Astrocyte (in vitro differentiated cells and primary cell): ENCODE data around the gene ARL4C. TPM values are rescaled to one million over a fixed set of nuclear protein-coding genes. Genes with fewer than 3 reads are reported as not detected.

Experiments
- DNase-seq: peaks from one replicate; pipeline ENCODE4 v3.0.0-alpha.2; 2010; ENCODE audit warnings: low read depth
- FAIRE-seq: peaks from 2 replicates; lab custom pipeline; 2011; peaks lifted over from hg19 to GRCh38; lab: Jason Lieb, UNC
- H2AFZ ChIP-seq: 2 replicates; pipeline ENCODE4 v1.6.0; 2012; ENCODE audit warnings: low read depth, low read length, inconsistent platforms
- H3K27ac ChIP-seq: 2 replicates; pipeline ENCODE4 v1.5.1; 2011; ENCODE audit warnings: low read depth, low read length, inconsistent platforms
- H3K27me3 ChIP-seq: 2 replicates; pipeline ENCODE4 v1.6.0; 2011; ENCODE audit warnings: low read length, inconsistent platforms; ENCODE audit not compliant: insufficient read depth
- H3K36me3 ChIP-seq: 2 replicates; pipeline ENCODE4 v1.5.1; 2011; ENCODE audit warnings: low read length, inconsistent platforms; ENCODE audit not compliant: insufficient read depth
- H3K4me1 ChIP-seq: 2 replicates; pipeline ENCODE4 v1.5.1; 2011; ENCODE audit warnings: low read length, inconsistent platforms; ENCODE audit not compliant: insufficient read depth
- H3K4me2 ChIP-seq: 2 replicates; pipeline ENCODE4 v1.6.0; 2012; ENCODE audit warnings: low read length, inconsistent platforms
- H3K4me3 ChIP-seq: 2 replicates; pipeline ENCODE4 v1.5.1; 2011; ENCODE audit warnings: low read depth, mild to moderate bottlenecking, low read length, inconsistent platforms; ENCODE audit not compliant: insufficient read depth
- H3K79me2 ChIP-seq: 2 replicates; pipeline ENCODE4 v1.6.0; 2012; ENCODE audit warnings: mild to moderate bottlenecking, low read length, inconsistent platforms; ENCODE audit not compliant: insufficient read depth
- H3K9ac ChIP-seq: 2 replicates; pipeline ENCODE4 v1.6.0; 2012; ENCODE audit warnings: mild to moderate bottlenecking, low read length, inconsistent platforms
- H3K9me3 ChIP-seq: 2 replicates; pipeline ENCODE4 v1.5.1; 2012; ENCODE audit warnings: low read depth, mild to moderate bottlenecking, low read length, inconsistent platforms; ENCODE audit not compliant: insufficient read depth
- H4K20me1 ChIP-seq: 2 replicates; pipeline ENCODE4 v1.6.0; 2012; ENCODE audit warnings: low read length, inconsistent platforms; ENCODE audit not compliant: insufficient read depth
- H3K27ac Mint-ChIP-seq: one replicate; pipeline ENCODE4 v1.8.0; 2021; ENCODE audit warnings: mild to moderate bottlenecking, mixed read lengths; ENCODE audit not compliant: unreplicated experiment
- H3K27me3 Mint-ChIP-seq: one replicate; pipeline ENCODE4 v1.8.0; 2021; ENCODE audit warnings: low read depth, mixed read lengths; ENCODE audit not compliant: unreplicated experiment
- H3K36me3 Mint-ChIP-seq: one replicate; pipeline ENCODE4 v1.8.0; 2021; ENCODE audit warnings: low read depth, mixed read lengths; ENCODE audit not compliant: unreplicated experiment
- H3K4me1 Mint-ChIP-seq: one replicate; pipeline ENCODE4 v1.8.0; 2021; ENCODE audit warnings: low read depth, mixed read lengths; ENCODE audit not compliant: unreplicated experiment
- H3K4me3 Mint-ChIP-seq: one replicate; pipeline ENCODE4 v1.8.0; 2021; ENCODE audit warnings: mild to moderate bottlenecking, moderate library complexity, mixed read lengths; ENCODE audit not compliant: unreplicated experiment
- H3K9me3 Mint-ChIP-seq: one replicate; pipeline ENCODE4 v1.8.0; 2021; ENCODE audit warnings: mild to moderate bottlenecking, mixed read lengths; ENCODE audit not compliant: unreplicated experiment
- CTCF ChIP-seq: IDR thresholded peaks from 2 replicates; pipeline ENCODE4 v1.5.1; 2011; ENCODE audit warnings: low read depth, mild to moderate bottlenecking, inconsistent platforms, low read length, moderate library complexity; ENCODE audit not compliant: insufficient read depth
- EZH2 ChIP-seq: IDR thresholded peaks from 2 replicates; pipeline ENCODE4 v1.6.1; 2012; ENCODE audit warnings: mild to moderate bottlenecking, low read length, inconsistent platforms; ENCODE audit not compliant: insufficient read depth
- total RNA-seq: library from RNA; stranded (reverse); gene quantifications from 2 replicates; pipeline ENCODE4 v1.2.1, GENCODE V29; 2021

Gene ARL4C
- total RNA-seq, 1 donor from 2014 or later: 70.7 TPM

- no peak overlapping the region for H2AFZ ChIP-seq
- Mint-ChIP-seq H3K4me3 (no peak overlapping the region), H3K4me1 (no peaks in the 10 kb centered on the region), H3K27me3 (no peaks in the 10 kb centered on the region), H3K9me3 (peaks cover 9% of the 10 kb centered on the region), H3K27ac (no peak overlapping the region), H3K36me3 (no peaks in the 10 kb centered on the region)
- FAIRE-seq (no peak), DNase-seq (no peak)
- H4K20me1 ChIP-seq: no peaks in the 10 kb centered on the region
- no peak overlapping the region for H3K27ac ChIP-seq
- H3K36me3 ChIP-seq: no peaks in the 10 kb centered on the region
- no peak for TF ChIP-seq CTCF
- no peak for TF ChIP-seq EZH2
- no peak overlapping the region for H3K4me3 ChIP-seq
- no peaks in the 10 kb centered on the region for H3K9me3 ChIP-seq
- no peaks in the 10 kb centered on the region for H3K79me2 ChIP-seq
- no peak overlapping the region for H3K4me2 ChIP-seq
- H3K27me3 ChIP-seq: peaks cover 4% of the 10 kb centered on the region
- no peak overlapping the region for H3K9ac ChIP-seq
- no peaks in the 10 kb centered on the region for H3K4me1 ChIP-seq
Measured at GRCh38 chr2:234535464-234535863, 38.6 kb upstream of the ARL4C start.

GRCh38 chr2:234534515-234534914 lies 37.6 kb upstream of the ARL4C start:
- TF ChIP-seq CTCF (no peak), EZH2 (no peak)
- no peaks in the 10 kb centered on the region for H3K79me2 ChIP-seq
- H3K9me3 Mint-ChIP-seq: peaks cover 12% of the 10 kb centered on the region

DNA sequence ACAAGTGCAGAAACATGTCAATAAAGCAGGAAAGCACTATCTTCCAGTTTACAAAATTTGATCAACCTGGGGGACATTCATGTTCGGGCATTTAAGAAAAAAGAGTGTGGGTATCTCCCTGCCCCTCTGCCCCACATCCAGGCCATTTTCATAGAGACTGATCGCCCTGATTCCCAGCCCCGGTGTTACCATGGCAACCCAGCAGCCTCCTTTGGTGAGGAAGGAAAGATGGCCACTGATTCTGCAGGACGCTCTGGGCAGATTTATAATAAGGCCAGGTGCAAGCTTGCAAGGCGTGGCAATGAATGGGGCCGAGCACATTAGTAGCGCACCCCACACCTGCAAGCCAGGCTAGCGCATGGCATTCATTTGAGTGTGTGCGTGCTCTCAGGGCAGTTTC lies 36.7 kb upstream of the ARL4C start:
- H3K27ac Mint-ChIP-seq: no peak overlapping the region
- Histone ChIP-seq H3K27me3 (peaks cover 4% of the 10 kb centered on the region), H3K9ac (no peak overlapping the region), H3K4me1 (no peaks in the 10 kb centered on the region), H3K4me2 (no peak overlapping the region), H3K9me3 (no peaks in the 10 kb centered on the region), H3K36me3 (no peaks in the 10 kb centered on the region), H3K4me3 (no peak overlapping the region), H3K79me2 (no peaks in the 10 kb centered on the region), H2AFZ (no peak overlapping the region), H3K27ac (no peak overlapping the region), H4K20me1 (no peaks in the 10 kb centered on the region)
- DNase-seq: no peak
- no peak for FAIRE-seq
- peaks cover 12% of the 10 kb centered on the region for H3K9me3 Mint-ChIP-seq
- no peaks in the 10 kb centered on the region for H3K4me1 Mint-ChIP-seq
- H3K4me3 Mint-ChIP-seq: no peak overlapping the region
- TF ChIP-seq CTCF: no peak
- TF ChIP-seq EZH2: no peak
- H3K36me3 Mint-ChIP-seq: no peaks in the 10 kb centered on the region
- H3K27me3 Mint-ChIP-seq: peaks cover 3% of the 10 kb centered on the region

More at GRCh38 chr2:234534515-234534914, 37.6 kb upstream of the ARL4C start:
- H3K36me3 Mint-ChIP-seq: no peaks in the 10 kb centered on the region
- H3K27ac Mint-ChIP-seq: no peak overlapping the region
- no peak overlapping the region for H2AFZ ChIP-seq
- H3K4me1 ChIP-seq: no peaks in the 10 kb centered on the region
- H3K4me1 Mint-ChIP-seq: no peaks in the 10 kb centered on the region
- no peaks in the 10 kb centered on the region for H3K9me3 ChIP-seq
- DNase-seq: no peak
- FAIRE-seq: no peak
- H4K20me1 ChIP-seq: no peaks in the 10 kb centered on the region
- H3K4me2 ChIP-seq: no peak overlapping the region
- H3K4me3 ChIP-seq: no peak overlapping the region
- H3K9ac ChIP-seq: no peak overlapping the region
- H3K36me3 ChIP-seq: no peaks in the 10 kb centered on the region
- H3K27me3 ChIP-seq: peaks cover 4% of the 10 kb centered on the region
- H3K4me3 Mint-ChIP-seq: no peak overlapping the region
- no peak overlapping the region for H3K27ac ChIP-seq
- peaks cover 2% of the 10 kb centered on the region for H3K27me3 Mint-ChIP-seq
